ENCODE results near the gene ARAP3. TPM values are rescaled to one million over a fixed set of nuclear protein-coding genes. Genes with fewer than 3 reads are reported as not detected.

ARAP3 gene
- total RNA-seq, 1 experiment from 2014 or later: 17.5 TPM

DNA sequence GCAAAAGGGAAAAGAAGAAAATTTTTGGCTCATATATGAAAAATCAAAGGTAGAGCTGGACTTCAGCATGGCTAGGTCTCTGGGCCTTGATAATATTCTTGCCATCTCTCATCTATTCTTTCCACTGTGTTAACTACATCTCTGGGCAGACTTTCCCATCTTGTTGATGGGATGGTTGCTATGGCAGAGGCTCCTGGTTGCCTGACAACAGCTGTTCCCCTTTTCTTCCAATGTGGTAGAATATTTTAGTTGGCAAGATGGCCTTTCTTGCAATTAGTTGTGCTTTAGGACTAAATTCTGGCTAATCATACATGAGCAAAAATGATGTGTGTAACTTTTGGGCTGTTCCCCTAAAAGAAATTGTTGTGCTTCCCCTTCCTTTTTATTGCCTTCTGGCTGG lies 40.2 kb upstream of the ARAP3 start:
- Mint-ChIP-seq H3K4me3 (ENCODE audit: low read depth, unreplicated experiment) (no peak overlapping the region), H3K27me3 (ENCODE audit: unreplicated experiment) (peaks cover 28% of the 10 kb centered on the region), H3K9me3 (ENCODE audit: low read depth, unreplicated experiment) (no peaks in the 10 kb centered on the region), H3K4me1 (ENCODE audit: low read depth, unreplicated experiment) (peaks cover 9% of the 10 kb centered on the region), H3K27ac (ENCODE audit: unreplicated experiment) (no peak overlapping the region), H3K36me3 (ENCODE audit: insufficient read depth, unreplicated experiment) (no peaks in the 10 kb centered on the region)
- CTCF ChIA-PET: no interaction called here
- intact Hi-C loops (cut with micrococcal nuclease; ENCODE audit: unreplicated experiment): no loop called here
- BruUV-seq (replicated peaks): no TSS peak
- TF ChIP-seq, protein P1, sequence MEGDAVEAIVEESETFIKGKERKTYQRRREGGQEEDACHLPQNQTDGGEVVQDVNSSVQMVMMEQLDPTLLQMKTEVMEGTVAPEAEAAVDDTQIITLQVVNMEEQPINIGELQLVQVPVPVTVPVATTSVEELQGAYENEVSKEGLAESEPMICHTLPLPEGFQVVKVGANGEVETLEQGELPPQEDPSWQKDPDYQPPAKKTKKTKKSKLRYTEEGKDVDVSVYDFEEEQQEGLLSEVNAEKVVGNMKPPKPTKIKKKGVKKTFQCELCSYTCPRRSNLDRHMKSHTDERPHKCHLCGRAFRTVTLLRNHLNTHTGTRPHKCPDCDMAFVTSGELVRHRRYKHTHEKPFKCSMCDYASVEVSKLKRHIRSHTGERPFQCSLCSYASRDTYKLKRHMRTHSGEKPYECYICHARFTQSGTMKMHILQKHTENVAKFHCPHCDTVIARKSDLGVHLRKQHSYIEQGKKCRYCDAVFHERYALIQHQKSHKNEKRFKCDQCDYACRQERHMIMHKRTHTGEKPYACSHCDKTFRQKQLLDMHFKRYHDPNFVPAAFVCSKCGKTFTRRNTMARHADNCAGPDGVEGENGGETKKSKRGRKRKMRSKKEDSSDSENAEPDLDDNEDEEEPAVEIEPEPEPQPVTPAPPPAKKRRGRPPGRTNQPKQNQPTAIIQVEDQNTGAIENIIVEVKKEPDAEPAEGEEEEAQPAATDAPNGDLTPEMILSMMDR (IDR thresholded peaks at IDR 0.05; ENCODE audit: unreplicated experiment): no peak
- DNase-seq: no peak

DNA sequence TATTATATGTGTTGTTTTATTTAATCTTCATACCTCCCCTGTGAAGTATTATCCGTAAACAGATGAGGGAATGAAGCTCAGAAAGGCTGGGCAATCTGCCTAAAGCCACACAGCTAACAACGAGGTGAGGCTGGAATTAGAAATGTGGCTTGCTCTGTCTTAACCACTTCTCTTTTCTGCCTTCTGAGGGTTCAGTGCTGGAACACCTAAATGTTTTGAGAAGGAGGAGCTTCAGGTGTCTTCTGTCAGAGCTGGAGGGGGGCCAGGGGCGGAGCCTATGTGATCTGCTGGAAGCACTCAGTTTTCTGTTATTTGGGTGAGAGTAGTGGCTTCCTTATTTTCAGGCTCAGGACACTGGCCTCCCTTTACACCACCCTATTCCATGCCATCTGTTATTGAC lies 35.0 kb upstream of the ARAP3 start:
- H3K9me3 Mint-ChIP-seq (ENCODE audit: low read depth, unreplicated experiment): no peaks in the 10 kb centered on the region
- TF ChIP-seq, protein P1 (IDR thresholded peaks at IDR 0.05; ENCODE audit: unreplicated experiment): no peak
- CTCF ChIA-PET: interaction anchor here (1.9 kb wide), 1 partner anchor 14 kb away, joined by 5 read pairs; no protein-coding TSS in a partner anchor
- no peak overlapping the region for H3K27ac Mint-ChIP-seq (ENCODE audit: unreplicated experiment)
- H3K36me3 Mint-ChIP-seq (ENCODE audit: insufficient read depth, unreplicated experiment): no peaks in the 10 kb centered on the region
- no peak for DNase-seq
- BruUV-seq (replicated peaks): no TSS peak
- H3K27me3 Mint-ChIP-seq (ENCODE audit: unreplicated experiment): peaks cover 31% of the 10 kb centered on the region
- peaks cover 30% of the 10 kb centered on the region for H3K4me1 Mint-ChIP-seq (ENCODE audit: low read depth, unreplicated experiment)
- intact Hi-C loops (cut with micrococcal nuclease; ENCODE audit: unreplicated experiment): no loop called here
- no peak overlapping the region for H3K4me3 Mint-ChIP-seq (ENCODE audit: low read depth, unreplicated experiment)

- Mint-ChIP-seq H3K4me3 (ENCODE audit: low read depth, unreplicated experiment) (no peak overlapping the region), H3K4me1 (ENCODE audit: low read depth, unreplicated experiment) (peaks cover 30% of the 10 kb centered on the region), H3K27ac (ENCODE audit: unreplicated experiment) (no peak overlapping the region), H3K9me3 (ENCODE audit: low read depth, unreplicated experiment) (no peaks in the 10 kb centered on the region), H3K27me3 (ENCODE audit: unreplicated experiment) (peaks cover 31% of the 10 kb centered on the region), H3K36me3 (ENCODE audit: insufficient read depth, unreplicated experiment) (no peaks in the 10 kb centered on the region)
- TF ChIP-seq, protein P1 (IDR thresholded peaks at IDR 0.05; ENCODE audit: unreplicated experiment): no peak
- no TSS peak for BruUV-seq (replicated peaks)
- CTCF ChIA-PET: interaction anchor here (1.4 to 1.9 kb wide), 3 partner anchors 15 to 163 kb away, joined by 3 to 5 read pairs (median 5); no protein-coding TSS in a partner anchor
- no peak for DNase-seq
- intact Hi-C loops (cut with micrococcal nuclease; ENCODE audit: unreplicated experiment): no loop called here
Observed at GRCh38 chr5:141716468-141716867, 34.4 kb upstream of the ARAP3 start.

DNA sequence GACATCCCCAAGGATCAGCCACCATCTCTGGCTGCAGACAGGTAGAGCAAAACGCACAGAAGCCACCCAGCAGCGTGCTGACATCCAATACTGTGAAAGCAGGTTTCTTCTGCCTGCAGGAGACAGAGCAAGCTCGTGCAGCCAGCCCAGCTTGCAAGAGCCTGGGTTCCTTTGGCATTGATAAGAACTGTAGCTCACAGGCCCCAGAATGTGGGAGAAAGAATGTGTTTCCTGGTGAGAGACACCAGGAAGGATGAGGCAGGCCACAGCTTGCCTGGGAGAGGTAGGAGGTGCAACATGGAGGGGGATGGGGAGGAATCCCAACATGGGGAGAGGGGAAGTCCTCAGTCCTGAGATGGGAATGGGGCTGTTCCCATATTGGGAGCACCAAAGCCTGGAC lies 34.0 kb upstream of the ARAP3 start:
- no TSS peak for BruUV-seq (replicated peaks)
- intact Hi-C loops (cut with micrococcal nuclease; ENCODE audit: unreplicated experiment): no loop called here
- Mint-ChIP-seq H3K27ac (ENCODE audit: unreplicated experiment) (no peak overlapping the region), H3K9me3 (ENCODE audit: low read depth, unreplicated experiment) (no peaks in the 10 kb centered on the region), H3K4me1 (ENCODE audit: low read depth, unreplicated experiment) (peaks cover 30% of the 10 kb centered on the region), H3K4me3 (ENCODE audit: low read depth, unreplicated experiment) (no peak overlapping the region), H3K36me3 (ENCODE audit: insufficient read depth, unreplicated experiment) (no peaks in the 10 kb centered on the region), H3K27me3 (ENCODE audit: unreplicated experiment) (peaks cover 34% of the 10 kb centered on the region)
- TF ChIP-seq, protein P1 (IDR thresholded peaks at IDR 0.05; ENCODE audit: unreplicated experiment): no peak
- no peak for DNase-seq
- CTCF ChIA-PET: interaction anchor here (0.7 to 1.9 kb wide), 4 partner anchors 15 to 163 kb away, joined by 3 to 5 read pairs (median 4); no protein-coding TSS in a partner anchor
